Thyroid gland (tissue), 4 donors: ENCODE data around the gene LRRFIP2.
"Not testable (repeated sequence)": the region's sequence is repeated elsewhere in the genome, so short reads cannot be mapped to it uniquely, and the experiment has no call there.

Experiments
- POLR2A ChIP-seq, 2 donors: fragments of 450-650 bp; IDR thresholded peaks; one replicate each; pipeline ENCODE4 v1.6.1; 2017; ENCODE audit warnings: antibody characterized with exemption in 2 of 2, mild to moderate bottlenecking in 2 of 2, moderate library complexity in 1 of 2
- TF ChIP-seq, protein P1 (sequence below), 6 experiments: fragments of 200-600 bp in 3 of 6; fragments of 450-650 bp in 3 of 6; sonication (generic) in 3 of 6; IDR thresholded peaks; one replicate each; pipeline ENCODE4 v1.5.1; 2016 to 2019; ENCODE audit warnings: antibody characterized with exemption in 6 of 6, mild to moderate bottlenecking in 2 of 6, inconsistent platforms in 1 of 6, moderate library complexity in 1 of 6

DNA sequence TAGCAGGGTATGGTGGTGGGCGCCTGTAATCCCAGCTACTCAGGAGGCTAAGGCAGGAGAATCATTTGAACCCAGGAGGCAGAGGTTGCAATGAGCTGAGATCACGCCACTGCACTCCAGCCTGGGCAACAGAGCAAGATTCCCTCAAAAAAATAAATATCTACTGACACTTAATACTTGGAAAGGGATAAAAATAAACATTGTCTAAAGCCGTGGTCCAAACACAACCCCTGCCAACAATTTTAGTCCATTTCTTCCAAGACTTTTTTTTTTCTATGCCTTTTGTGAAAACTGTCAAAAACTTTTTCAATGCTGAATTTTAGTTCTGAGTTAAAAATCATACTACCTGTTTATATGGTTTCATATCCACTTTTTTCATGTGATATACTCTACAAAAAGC is 131.7 kb downstream of the LRRFIP2 start:
- TF ChIP-seq, protein P1, sequence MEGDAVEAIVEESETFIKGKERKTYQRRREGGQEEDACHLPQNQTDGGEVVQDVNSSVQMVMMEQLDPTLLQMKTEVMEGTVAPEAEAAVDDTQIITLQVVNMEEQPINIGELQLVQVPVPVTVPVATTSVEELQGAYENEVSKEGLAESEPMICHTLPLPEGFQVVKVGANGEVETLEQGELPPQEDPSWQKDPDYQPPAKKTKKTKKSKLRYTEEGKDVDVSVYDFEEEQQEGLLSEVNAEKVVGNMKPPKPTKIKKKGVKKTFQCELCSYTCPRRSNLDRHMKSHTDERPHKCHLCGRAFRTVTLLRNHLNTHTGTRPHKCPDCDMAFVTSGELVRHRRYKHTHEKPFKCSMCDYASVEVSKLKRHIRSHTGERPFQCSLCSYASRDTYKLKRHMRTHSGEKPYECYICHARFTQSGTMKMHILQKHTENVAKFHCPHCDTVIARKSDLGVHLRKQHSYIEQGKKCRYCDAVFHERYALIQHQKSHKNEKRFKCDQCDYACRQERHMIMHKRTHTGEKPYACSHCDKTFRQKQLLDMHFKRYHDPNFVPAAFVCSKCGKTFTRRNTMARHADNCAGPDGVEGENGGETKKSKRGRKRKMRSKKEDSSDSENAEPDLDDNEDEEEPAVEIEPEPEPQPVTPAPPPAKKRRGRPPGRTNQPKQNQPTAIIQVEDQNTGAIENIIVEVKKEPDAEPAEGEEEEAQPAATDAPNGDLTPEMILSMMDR (IDR thresholded peaks at IDR 0.05), result not testable (repeated sequence)
- not testable (repeated sequence) for TF ChIP-seq POLR2A (IDR thresholded peaks at IDR 0.05)
